ENCODE data around the gene CUEDC2. TPM values are rescaled to one million over a fixed set of nuclear protein-coding genes. Genes with fewer than 3 reads are reported as not detected.
"Not testable (repeated sequence)": the region's sequence is repeated elsewhere in the genome, so short reads cannot be mapped to it uniquely, and the experiment has no call there.

The CUEDC2 gene
- total RNA-seq, 1 experiment from 2014 or later = 50.9 TPM

DNA sequence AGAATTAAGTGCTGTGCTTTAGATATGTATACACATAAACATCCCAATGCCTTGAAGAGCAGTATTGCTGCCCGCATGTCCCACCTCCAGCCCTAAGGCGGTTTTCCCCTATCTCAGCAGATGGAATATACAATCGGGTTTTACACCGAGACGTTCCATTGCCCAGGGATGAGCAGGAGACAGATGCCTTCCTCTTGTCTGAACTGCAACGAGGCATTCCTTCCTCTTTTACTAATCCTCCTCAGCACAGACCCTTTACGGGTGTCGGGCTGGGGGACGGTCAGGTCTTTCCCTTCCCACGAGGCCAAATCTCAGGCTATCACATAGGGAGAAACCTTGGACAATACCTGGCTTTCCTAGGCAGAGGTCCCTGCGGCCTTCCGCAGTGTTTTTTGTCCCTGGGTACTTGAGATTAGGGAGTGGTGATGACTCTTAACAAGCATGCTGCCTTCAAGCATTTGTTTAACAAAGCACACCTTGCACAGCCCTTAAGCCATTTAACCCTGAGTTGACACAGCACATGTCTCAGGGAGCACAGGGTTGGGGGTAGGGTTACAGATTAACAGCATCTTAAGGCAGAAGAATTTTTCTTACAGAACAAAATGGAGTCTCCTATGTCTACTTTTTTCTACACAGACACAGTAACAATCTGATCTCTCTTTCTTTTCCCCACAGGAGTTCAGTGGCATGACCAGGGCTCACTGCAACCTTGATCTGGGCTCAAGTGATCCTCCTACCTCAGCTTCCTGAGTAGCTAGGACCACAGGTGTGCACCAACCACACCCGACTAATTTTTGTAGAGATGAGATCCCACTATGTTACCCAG is 22.5 kb upstream of the CUEDC2 start:
- DNase-seq (ENCODE audit: low read depth) = not testable (repeated sequence)

GRCh38 chr10:102453502-102453901 is 21.1 kb upstream of the CUEDC2 start:
- peak; percentile 68 for DNase-seq (ENCODE audit: low read depth)

DNA sequence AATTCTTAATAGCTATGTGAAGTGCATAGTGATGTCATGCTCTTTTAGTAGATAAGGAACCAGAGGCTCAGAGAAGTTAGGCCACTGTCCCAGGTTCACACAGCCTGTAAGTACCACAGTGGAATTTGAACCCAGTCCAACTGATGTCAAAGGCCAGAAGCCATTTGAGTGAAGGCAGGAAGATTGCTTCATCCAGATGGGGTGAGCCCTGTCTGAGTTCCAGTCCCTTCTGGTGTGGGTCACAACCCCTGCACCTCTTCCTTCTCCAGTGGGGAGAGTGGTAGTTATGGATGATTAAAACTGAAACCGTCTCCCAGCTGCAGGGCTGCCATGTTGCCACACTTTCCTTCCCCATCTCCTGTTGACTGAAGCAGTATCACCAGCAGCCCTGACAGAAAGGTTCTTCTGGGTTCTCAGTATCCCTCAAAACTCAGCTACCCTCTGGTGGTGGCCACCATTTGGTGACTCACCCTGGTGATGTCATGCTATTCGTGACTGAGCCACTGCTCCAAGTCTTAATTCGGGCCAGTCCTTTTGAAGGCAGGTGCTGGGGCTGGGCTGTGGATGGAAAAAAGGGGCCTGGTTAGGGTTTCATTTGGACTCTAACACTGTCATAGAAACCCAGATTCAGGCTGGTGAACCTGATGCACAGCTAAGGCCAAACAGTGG is 20.4 kb upstream of the CUEDC2 start:
- DNase-seq (ENCODE audit: low read depth) = peak; percentile 94

- DNase-seq (ENCODE audit: low read depth) = no peak
Observed at GRCh38 chr10:102451105-102451969, 19.0 kb upstream of the CUEDC2 start, which contains the start of gene C10orf95. TSS of gene C10orf95 (minus strand) at chr10:102451543. CDS start at chr10:102451093, 450 bp downstream.

GRCh38 chr10:102450374-102451104 is 18.2 kb upstream of the CUEDC2 start:
- DNase-seq (ENCODE audit: low read depth) = peak; percentile 77

DNA sequence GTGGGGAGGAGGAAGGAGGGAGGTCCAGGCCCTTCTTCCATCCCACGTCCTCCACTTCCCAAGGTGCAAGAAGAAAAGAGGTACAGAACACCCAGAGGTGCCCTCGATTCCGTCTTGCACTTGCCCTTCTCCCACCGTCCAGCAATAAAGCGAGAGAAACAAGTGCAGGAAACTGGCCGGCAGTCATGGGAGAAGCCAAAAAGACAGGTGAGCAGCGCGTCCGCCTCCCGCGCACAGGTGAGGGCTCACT is 17.7 kb upstream of the CUEDC2 start:
- DNase-seq (ENCODE audit: low read depth) = no peak

GRCh38 chr10:102449321-102450123 is 17.1 kb upstream of the CUEDC2 start:
- peak; percentile 79 for DNase-seq (ENCODE audit: low read depth)

DNA sequence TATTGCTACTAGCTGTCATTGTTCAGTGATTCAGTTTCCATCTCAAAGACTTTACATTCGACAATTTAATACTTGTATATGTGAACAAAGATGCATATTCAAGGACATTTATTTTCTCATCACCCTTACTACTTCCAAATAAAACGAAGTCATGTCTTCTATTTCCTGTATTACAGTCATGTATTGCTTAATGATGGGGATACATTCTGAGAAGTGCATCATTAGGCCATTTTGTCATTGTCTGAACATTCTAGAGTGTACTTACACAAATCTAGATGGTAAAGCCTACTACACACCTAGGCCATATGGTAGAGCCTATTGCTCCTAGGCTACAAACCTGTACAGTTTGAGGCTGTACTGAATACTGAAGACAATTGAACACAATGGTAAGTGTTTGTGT is 12.5 kb upstream of the CUEDC2 start:
- DNase-seq (ENCODE audit: low read depth) = no peak

DNA sequence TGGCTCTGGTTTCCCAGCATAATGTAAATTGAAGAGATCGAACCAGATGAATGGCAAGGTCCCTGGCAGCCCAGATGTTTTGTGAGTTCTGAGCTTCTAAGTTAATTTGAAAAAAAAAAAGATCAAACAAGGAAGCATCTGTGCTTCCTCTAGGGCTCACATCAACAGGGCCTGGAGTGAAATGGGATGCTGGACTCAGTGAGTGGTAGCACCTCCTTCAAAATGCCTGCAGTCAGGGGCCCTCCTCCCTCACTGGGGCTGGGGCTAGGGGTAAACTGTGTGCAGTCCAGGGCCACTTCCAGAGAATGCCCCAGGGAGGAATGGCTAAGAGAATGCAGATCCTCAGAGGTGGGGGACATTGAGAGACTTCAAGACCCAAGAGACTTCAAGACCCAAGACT is 6.0 kb upstream of the CUEDC2 start:
- no peak for DNase-seq (ENCODE audit: low read depth)

DNA sequence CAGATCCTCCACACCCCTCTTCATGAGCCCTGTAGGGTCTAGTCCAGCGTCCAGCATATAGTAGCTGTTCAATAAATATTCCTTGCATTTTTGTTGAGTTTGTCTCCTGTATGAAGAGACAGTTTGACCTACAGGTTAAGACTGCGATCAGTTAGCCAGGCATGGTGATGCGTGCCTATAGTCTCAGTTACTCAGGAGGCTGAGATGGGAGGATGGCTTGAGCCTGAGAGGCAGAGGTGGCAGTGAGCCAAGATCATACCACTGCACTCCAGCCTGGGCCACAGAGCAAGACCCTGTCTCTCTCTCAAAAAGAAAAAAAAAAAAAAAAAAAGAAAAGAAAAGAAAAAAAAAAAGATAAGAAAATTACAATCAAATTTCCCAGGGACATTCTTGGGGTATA is 5.1 kb upstream of the CUEDC2 start:
- no peak for DNase-seq (ENCODE audit: low read depth)

GRCh38 chr10:102436312-102436711 is 3.9 kb upstream of the CUEDC2 start:
- DNase-seq (ENCODE audit: low read depth) = no peak

DNA sequence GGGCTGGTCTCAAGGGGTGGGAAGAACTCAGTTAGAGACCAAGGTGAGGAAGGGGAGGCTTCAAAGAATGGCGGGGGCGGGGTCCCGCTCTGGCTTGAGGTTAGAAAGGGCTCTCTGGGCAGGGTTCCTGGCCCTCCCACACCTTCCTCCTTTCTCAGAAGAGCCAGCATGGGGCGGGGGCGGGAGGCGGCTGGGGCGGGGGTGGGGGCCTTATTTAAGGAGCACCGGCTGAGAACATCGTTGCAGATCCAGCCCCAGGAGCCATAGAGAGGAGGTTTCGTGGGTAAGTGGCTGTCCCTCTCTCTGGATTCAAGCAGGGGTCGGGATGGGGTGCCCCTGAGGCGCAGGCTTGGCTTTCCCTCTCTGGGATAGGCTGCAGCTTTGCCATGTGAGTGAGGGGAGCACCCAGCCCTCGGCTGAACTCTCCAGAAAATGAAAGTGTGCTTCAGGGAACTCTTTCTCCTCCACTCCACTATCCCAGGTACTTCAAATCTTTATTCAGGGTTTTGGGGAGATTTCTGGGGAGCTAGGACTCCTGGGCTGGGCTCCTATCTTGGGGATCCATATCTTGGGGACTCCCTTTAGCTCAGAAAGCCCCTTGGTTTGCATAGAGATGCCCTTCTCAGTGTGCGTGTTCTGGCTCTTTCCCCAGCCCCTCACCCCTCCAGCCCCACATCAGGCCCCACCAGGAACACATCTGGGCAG is 3.3 kb upstream of the CUEDC2 start:
- no peak for DNase-seq (ENCODE audit: low read depth)

GRCh38 chr10:102435133-102435497 is 2.7 kb upstream of the CUEDC2 start:
- DNase-seq (ENCODE audit: low read depth) = no peak

- peak; percentile 38 for DNase-seq (ENCODE audit: low read depth)
Observed at GRCh38 chr10:102434394-102435132, 2.2 kb upstream of the CUEDC2 start.

- DNase-seq (ENCODE audit: low read depth) = no peak
Observed at GRCh38 chr10:102433619-102434046, 1.3 kb upstream of the CUEDC2 start.

DNA sequence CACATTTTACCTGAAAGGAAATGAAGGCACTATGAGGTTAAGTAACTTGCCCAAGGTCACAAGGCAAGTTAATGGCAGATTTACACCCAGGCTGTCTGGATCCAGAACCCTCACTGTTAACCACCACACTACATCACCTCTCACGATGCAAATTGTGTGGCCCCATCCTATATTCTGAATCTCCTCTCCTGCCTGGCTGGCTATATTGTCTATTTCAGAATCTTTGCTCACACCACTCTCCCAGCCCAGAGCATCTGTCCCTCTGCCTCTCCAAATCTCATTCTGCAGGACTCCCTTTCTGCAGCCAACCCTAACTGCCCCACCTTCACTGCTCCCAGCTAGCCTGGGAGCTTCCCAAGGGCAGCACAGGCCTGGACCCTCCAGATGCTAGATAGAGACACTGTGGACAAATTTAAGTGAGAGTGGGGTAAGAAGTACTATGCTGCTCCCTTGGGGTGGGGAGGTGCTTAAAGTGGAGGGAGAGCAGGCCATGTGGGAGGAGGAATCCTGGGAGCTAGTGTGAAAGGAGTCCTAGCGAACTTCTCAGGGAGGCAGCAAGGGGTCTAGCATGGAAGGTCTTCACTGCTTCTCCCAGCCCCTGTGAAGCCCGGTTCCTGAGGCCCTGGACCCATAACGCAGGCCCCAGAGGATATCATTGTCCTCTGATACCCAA is 786 bp downstream of the CUEDC2 start:
- peak; percentile 19 for DNase-seq (ENCODE audit: low read depth)

GRCh38 chr10:102429468-102429867 is 2.9 kb downstream of the CUEDC2 start:
- DNase-seq (ENCODE audit: low read depth) = no peak

DNA sequence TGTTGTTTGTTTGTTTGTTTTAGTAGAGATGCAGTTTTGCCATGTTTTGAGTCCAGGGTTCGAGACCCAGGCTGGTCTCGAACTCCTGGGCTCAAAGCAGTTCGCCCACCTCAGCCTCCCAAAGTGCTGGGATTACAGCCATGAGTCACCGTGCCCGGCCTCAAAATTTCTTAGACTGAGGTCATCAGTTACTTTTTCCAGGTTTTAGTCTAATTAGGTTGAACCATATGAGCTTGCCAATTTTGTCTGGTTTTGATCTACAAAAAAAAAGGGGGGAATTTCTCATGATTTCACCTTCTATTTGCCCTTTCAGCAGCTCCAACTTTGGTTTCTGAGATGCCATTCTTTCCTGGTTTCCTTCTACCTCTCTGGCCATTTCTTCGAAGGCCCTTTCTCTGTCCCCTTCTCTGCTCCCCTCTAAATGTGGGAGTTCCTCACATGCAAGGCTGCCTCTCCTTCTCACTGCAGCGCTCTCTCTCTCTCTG is 5.5 kb downstream of the CUEDC2 start:
- peak; percentile 77 for DNase-seq (ENCODE audit: low read depth)

DNA sequence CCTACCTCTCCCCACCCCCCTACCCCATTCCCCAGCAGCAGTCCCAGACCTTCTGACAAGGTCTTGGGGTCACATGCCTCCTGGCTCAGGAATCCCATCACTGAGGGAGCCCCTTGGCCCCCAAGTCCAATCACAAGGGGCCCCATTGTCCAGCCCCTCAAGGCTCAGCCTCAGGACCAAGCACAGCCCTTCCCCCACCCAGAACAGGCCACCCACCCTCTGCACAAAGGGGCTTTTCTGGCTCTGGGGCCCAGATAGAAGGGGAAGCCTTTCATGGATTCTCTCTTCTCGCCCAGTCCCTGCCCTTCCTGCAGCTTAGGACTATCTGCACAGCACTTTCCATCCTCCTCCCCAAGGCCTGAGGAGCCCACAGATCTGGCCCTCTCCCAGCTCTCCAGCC is 6.9 kb downstream of the CUEDC2 start:
- DNase-seq (ENCODE audit: low read depth) = no peak
